C1 segment of cervical spinal cord (tissue), 14 donors: Measurements from ENCODE around the gene ZNF532.

Experiments
- DNase-seq, 14 donors: peaks; one replicate each; lab custom pipeline; 2025; lab: John Stamatoyannopoulos, UW

Gene ZNF532

GRCh38 chr18:58870130-58870529, 5.5 kb downstream of the ZNF532 start:
- no peak for DNase-seq

DNA sequence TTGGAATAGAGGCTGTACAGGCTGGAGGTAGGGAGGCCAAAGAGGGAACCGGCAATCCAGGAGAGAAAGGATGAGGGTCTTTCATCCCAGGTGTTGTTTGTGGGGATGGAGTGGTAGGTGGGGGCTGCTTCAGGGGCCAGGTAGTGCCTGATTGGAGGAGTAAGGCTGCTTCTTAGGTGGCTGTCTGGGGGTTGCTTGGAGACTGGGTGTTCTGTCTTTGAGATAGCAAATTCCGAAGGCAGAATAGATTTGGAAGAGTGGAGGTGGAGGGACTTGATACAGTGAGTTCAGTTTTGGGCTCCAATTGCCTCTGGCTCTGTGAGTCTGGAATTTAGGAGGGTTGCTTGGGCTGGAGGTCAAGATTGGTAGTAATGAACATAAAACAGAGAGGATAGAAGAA, 5.9 kb downstream of the ZNF532 start:
- no peak for DNase-seq

DNA sequence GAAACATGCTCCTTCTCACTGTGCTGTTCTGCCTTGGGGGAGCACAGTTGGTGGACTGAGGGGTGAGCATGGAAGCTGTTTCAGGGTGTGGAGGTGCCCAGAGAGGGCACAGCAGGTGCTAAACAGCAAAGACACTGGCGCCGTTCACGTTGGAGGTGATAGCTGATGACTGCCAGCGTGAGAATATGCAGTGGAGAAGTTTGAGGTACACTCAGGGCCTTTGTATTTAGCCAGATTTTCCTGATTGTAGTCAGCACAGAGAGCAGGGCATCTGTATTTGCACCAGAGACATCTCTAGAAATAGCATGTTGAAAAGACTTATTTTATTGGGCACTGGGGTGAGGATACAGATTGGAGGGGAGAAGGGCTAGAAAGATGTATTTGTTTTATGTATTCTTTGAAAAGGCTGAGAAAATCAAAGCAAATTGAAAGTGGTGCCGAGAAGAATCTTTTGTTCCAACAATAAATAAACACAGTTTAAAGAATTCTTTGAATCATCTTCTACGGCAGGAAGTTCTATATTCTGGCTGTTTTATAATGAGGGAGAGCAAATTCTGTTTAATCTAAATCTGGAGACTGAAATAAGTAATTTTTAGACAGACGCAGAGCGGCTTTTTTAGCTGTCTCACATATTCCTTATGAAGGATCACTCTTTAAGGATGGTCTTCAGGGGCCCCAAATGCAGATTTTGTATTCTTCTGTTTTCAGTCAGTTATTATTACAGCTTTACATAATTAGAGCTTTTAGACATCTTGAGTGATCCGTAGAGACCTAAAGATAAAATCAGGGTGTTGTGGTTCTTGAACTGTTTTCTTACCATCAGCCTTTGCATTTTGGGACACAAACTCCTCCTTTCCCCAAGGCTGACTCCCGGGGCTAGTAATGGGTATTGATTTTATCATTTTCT, 7.1 kb downstream of the ZNF532 start:
- peak in 1 of 14 donors; percentile 42 for DNase-seq

GRCh38 chr18:58878640-58879039, 14.0 kb downstream of the ZNF532 start:
- no peak for DNase-seq

- DNase-seq, result no peak
Measured at GRCh38 chr18:58881477-58881876, 16.8 kb downstream of the ZNF532 start.

DNA sequence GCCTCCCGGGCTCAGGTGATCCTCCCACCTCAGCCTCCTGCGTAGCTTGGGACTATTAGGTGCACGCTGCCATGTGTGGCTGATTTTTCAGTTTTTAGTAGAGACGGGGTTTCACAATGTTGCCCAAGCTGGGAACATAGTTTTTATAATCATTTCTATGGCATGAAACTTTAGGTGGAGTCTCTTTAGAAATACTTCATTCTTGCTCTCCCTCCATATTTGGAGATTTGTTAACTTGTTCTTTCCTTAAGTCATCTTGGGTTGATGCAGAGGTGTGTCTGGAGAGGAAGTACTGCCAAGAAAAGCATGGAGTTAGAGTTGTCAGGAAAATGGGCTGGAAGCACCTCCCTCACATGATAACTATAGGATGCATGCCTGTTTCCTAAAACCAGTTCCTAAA, 17.4 kb downstream of the ZNF532 start:
- no peak for DNase-seq

DNA sequence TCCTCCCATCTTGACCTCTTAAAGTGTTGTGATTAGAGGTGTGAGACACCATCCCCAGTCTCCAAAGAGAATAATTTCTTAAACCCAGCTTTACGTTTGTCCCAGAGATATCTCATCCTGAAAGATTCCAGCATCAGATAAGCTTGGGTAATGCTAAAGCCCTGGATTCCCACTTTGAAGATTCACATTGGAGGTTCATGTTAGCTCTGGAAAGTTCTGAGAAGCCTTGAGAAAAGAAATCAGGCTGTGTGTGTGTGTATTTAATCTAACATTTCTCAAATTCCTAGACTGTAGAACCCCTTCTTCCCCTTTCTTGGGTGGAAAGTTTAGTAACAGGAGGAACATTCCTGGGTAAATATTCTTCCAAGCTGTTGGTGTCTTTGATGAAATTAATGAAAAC, 18.0 kb downstream of the ZNF532 start:
- no peak for DNase-seq

DNA sequence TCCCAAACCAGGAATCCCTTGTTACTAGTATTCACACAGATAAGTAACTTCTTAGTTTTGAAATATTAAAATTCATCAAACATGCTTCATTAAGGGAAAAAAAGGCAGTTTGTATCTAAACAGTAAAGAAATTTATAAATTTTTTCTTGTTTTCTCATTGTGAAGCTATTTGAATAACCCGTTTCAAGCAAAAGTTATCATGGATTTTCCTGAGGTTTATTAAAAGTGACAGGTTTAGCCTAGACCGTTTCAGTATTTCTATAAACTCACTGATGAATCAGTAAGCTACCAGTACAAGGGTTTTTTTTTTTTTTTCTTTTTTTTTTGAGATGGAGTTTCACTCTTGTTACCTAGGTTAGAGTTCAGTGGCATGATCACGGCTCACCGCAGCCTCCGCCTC, 20.0 kb downstream of the ZNF532 start:
- no peak for DNase-seq

DNA sequence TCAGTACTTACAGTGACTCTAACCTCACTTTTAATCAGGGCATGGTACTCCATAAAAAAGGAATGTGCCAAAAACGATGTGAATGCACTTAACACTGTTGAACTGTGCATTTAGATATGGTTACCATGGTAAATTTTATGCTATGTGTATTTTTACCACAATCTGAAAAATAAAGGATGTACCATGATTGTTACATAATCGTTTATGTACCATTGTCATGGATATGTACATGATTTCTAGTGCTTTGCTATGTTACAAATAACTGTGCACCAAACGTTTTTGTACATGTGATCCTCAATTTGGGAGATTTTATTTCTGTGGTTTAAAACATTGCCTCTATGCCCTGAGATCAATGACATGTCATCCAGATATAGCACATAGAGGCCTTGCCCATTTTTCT, 21.8 kb downstream of the ZNF532 start:
- no peak for DNase-seq

- peak in 2 of 14 donors; percentile 13 to 60 for DNase-seq
Measured at GRCh38 chr18:58886864-58887612, 22.4 kb downstream of the ZNF532 start.

GRCh38 chr18:58887613-58887963, 22.9 kb downstream of the ZNF532 start:
- DNase-seq, result peak in 11 of 14 donors; percentile 10 to 65 (median 48)

DNA sequence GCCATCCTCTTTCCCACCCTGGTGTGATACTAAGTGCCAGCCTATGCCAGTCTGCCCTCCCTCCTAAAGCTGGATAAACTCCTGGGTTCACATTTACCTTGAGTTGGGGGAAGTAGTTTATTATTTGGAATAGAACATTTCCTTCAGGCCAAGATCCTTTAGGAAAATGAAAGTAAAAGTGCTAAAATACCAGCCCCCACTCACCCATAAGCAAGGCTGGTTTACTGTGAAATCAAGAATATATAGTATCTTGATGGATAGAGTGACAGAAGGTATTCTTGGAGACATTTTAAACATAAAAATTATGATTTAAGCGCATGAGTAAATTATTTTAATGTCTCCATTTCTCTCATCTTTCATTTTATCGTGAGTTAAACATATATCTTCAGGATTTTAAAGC, 27.1 kb downstream of the ZNF532 start:
- no peak for DNase-seq

- no peak for DNase-seq
Measured at GRCh38 chr18:58892488-58892887, 27.8 kb downstream of the ZNF532 start.

GRCh38 chr18:58893388-58894099, 28.9 kb downstream of the ZNF532 start:
- no peak for DNase-seq

DNA sequence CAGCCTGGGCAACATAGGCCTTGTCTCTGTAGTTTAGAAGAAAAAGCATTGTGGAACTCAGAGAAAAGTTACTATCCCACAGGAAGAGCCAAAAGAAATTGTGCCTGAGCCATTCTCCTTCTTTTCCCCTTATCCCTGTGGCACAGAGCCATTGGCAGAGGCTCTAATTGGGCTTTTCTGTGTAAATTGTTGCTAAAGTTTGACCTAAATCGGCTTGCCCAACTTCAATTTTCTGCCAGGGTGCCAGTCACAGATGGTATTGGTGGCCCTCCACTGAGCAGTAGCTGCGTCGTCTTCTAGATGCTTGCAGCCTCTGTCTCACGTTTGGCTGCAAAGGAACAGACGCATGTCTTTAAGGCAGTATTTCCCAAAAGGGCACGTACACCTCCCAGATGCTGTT, 30.3 kb downstream of the ZNF532 start:
- DNase-seq, result peak in 4 of 14 donors; percentile 17 to 64 (median 24)

DNA sequence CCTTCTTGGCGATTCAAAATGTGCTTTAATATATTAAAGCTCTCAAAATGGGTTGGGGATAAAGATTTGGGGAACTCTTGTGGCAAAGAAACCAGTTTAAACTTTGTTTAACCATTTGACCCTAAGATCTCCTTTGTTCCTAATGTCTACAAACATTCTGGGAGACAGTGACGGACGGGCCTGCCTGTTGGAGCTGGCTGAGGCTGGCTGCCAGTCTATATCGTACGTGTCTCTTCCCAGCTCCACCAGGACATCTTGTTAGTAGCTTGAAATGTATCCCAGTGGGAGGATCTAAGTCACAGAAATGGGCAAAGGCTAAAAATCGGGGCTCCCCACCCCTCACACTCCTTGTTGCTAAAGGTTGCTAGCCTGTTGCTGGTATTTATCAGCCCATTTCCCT, 30.7 kb downstream of the ZNF532 start:
- DNase-seq, result peak in 1 of 14 donors; percentile 33

GRCh38 chr18:58896268-58896667, 31.6 kb downstream of the ZNF532 start:
- no peak for DNase-seq

DNA sequence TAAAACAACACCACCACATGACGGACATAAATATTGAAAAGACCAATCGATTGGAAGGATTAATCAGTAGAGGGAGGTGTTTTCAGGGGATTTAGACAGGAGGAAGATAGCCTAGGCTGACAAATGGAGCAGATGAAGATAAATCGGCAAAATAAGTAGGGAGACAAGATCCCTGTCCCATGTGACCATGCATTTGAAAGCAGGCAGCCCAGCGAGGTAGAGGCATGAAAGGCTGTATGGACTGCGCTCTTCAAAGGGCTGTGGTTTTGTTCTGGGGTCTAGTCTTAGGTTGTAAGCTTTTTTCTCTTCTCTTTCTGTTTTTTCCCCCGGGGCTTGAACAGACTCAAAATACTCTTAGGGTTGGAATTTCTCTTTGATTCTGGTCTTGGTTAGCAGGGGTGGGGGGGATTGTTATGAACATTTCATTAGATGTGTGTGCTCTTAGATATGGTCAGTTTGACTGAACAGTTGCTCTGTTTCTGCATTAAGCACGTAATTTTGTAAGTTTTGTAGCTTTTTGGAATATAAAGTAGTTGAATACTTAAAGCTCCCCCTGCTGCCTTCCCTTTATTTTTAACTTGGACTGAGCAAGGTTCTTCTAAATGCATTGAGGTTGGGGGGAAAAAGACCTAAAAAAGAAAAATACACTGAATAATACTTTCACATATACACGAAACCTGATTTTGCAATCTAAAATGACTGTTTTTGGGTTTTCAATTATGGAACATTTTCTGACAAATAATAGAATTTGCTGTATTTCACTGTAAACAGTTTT, 32.2 kb downstream of the ZNF532 start:
- DNase-seq, result no peak

DNA sequence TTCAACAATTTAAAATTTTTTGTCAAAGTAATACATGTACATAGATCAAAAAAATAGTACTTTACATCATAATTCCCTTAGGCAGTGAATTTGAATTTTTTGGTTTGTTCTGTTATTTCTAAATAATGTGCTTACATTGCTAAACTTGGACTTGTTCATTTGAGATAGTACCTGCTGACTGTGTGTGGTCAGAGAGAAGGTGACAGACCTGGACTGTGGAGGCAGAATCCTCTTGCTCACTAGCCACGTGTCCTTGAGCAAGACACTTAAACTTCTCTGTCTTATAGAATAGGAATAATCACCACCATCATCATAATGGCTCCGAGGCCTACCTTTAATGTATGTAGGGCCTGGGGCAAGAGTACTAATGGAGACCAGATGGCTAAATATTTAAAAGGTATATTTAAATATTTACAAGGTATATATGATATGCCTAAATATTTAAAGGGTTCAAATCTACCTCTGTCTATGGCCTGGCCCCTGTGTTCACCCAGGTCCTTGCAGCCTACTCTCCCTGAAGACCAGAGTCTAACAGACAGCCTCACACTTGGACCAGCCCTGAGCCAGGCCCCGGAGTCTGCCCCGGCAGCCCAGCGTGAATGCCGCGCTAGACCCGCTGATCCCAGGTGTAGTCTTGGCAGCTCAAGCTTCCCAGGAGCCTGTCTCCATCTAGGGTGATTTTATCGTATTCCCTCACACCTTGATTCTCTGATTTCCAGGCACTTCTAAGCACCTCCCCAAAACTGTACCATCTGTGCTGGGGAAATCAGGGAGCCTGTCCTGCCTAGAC, 33.5 kb downstream of the ZNF532 start:
- peak in 2 of 14 donors; percentile 16 to 59 for DNase-seq

GRCh38 chr18:58900015-58900649, 35.5 kb downstream of the ZNF532 start:
- no peak for DNase-seq
